ENCODE results near the gene PTPRN2.

The PTPRN2 gene

DNA sequence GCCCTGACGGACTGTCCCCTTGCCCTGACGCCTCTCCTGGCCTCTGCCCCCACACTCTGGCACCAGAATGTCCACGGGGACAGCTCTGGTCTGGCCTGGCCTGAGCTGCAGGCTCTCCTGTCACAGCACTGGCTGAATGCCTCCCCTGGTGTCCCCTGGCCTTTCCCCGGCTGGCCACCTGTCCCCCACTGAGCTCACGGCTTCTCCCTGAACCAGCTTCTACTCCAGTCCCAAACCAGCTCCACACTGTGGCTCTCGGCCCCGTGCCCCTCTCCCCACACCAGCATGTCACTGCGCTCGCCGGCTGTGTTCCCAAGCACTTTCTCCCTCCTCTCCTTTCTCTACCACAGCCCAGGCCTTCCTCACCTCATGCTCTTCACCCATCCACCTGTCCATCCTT, 864.4 kb downstream of the PTPRN2 start:
- no peak for DNase-seq

DNA sequence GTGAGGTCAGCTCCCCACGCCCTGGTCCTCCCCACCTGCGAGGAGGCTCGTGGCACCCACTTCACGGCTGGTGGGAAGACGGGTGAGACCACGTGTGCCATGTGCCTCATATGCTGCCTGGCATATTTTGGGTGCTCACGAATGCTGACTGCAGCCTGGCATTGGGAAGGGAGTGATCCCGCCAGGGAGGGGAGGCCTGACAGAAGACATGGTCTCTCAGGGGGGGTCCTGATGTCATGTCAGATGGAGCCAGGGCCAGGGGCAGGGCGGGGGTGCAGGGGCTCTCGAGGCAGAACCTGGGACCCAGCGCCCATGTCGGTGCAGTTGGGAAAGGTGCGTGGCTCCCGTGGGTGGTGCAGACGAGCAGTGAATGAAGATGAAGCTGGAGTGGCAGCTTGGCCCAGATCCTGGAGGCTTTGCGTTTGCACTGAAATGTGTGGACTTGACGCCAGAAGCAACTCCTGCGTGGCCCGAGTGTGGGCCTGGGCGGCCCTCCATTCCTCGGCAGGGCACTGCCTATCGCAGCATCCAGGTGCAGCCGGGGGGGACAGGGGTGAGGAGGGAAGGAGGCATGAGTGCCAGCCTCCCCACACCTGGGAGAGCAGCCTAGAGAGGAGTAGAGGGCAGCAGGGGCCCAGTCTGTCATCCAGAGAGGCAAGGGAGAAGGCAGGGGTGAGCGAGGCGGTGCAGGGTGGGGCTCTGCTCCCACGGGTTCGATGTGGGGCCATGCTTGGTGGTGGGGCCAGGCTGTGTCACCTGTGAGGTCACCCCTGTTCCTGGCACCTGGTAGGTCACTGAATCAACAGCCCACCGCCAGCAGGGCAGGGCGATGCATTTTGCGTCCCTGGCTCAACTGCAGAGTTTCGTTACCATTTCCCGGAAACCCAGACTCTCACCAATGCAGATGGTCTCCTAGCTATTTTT, 865.2 kb downstream of the PTPRN2 start:
- DNase-seq, result no peak

DNA sequence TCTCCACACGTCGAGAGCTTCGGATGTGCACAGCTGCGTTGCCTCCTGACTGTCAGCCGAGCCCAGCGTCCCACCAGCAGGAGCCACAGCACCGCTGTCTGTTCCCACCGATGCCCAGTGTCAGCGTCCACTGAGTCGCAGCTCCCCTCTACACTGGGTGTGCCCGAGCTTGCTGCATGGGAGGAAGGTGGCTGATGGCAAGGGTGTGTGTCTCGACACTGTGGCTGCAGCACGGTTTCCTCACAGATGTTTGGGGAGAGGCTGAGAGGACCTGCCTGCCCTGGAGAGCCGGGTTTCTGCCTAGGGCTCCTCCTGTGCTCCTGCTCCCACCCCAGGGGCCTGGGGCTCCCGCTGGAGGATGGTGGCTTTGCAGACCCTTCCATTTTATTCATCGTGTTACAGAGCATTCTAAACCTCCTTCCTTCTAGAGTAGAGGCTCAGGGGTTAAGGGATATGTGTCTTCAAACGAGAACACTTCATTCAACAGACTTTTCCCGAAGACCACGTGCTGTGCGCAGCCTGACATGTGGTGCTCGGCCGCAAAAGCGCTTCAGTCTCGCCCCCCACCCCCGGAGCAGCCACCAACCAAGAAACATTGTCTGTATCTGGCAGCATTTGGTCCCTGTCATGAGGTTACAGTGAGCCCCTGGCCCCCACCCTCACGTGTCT, 866.0 kb downstream of the PTPRN2 start:
- DNase-seq, result no peak

DNA sequence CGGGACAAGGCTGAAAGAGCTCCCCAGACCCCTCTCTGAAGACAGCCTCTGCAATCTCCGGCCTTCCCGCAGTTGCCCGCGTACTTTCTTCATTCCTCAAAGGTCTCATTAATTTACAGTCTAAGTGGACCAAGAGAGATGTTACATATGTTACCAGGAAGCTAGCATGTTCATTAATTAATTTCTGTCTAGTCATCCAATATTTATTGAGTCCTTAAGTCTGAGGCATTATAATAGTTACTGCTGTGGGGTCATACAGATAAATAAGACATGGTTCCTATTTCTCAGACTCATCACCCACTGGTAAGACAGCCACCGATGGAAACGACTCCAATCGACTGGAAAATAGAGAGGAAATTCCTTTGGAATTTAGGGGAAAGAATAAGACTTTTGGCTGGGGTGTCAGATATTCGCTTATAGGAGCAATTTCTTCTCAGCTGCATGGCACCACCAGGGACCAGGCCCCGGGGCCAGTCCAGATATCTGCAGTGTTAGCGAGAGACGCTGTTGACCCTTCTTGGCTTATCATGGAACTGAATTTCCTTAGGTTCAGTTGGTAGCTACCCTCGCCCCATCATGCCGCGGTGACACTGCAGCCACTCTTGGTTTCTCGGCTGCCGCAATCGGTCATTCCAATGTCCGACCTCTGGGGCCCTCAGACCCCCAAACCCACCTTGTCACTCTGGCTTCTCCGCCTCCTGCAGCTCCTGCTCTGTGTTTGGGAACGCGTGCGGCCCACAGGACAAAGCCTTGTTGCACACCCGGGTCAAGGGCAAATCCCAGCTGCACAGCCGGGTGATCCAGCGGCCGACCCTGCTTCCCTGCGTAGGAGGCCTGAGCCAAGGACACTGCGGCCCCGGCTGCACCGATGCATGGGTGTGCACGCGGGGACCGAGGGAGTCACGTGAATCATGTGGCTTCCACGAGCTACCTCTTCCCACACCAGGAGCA, 867.6 kb downstream of the PTPRN2 start:
- DNase-seq, result no peak

GRCh38 chr7:157719008-157719682, 868.5 kb downstream of the PTPRN2 start:
- DNase-seq, result no peak

GRCh38 chr7:157718303-157719007, 869.2 kb downstream of the PTPRN2 start:
- DNase-seq, result no peak

DNA sequence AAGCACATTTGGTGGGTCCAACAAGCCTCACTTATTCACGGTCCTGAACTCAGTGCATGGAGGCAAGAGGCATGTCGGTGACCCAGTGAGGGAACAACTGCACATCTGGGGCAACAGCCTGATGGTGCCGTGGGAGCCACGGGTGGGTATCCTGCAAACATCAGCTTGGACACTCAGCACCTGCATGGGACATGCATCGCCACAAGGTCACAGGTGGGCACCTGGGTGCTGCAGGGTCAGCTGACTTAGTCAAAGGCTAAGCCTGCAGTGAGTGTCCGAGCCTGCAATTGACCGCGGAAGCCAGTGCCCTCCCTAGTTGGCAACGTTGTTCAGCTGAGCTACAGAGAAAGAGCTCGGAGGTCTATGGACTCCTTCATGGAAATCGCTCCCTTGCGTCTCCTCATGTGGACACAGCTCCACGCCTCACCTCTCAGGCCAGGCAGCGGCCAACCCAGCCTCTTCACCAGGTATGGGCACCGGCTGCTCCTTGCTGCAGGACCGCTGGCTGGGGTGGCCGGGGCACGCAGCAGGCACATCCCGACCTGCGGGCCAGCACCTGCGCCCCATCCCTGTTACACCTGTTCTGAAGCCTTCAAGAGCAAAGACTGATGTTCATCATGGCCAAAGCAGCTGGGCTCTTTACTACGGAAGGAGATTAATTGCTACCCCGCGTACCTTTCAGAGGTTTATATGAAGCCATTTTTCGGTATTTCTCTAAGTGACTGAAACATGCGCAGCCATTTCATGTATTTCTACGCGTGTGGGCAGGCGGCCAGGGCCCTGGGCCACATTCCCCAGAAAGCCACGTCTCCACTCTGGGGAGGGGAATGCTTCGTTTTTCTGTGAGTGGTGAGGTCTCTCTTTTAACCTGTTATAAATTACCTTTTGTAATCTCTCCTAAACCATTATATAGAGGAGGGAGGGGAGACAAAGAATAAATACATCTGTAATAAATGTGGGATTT, 870.1 kb downstream of the PTPRN2 start:
- DNase-seq, result no peak

DNA sequence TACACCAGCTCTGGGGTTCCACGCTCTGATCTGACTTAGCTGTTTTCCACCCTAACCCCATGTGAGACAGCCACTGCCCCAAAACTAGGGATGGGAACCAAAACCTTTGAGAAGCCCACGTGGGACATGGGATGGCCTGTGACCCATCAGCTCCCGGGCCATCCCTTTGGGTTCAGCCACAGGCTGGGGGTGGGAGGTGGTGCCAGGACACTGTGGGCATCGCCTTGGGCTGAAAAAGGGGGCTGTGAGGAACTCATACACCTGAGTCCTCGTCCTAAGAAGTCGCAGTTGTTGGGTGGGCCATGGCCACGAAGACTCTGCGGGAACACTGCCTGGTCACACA, 871.7 kb downstream of the PTPRN2 start:
- no peak for DNase-seq

DNA sequence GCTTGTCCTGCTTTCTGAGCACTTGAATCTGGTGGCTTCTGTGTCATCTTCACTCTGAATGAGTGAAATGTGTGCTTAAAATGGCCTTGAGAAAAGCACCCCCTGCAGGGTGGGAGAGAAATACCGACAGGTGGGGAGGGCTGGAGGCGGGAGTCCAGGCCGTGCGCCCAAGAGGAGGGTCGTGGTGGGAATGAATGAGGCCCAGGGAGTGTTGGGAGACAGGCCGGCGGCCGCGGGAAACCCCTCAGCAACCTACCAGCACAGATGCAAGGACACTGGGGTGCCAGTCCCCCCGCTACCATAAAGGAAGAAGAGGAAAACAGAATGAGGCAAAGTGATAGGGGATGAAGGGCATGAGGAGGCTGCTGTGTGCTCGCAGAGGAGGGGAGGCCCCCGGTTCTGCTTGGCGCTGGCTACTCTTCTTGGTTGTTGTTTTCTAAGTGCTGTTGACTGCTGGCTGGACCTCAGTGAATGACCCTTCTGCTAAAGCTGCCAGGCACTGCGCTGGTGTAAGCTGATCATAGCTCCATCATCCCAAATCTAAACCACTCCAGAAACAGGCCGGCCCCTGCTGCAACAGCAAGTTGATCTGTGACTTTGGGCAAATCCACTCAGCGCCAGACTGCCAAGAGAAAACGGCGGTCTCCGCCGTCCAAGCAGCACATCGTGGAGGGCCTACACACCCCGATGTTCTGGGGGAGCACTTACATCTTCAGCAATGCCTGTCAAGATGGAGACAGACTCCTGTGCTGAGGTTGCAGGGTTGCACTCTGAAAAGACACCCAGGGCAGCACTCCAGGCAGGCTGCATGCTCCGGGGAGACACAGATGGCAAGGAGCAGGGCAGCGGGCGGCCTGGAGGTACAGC, 872.3 kb downstream of the PTPRN2 start:
- DNase-seq, result no peak

- DNase-seq, result no peak
Measured at GRCh38 chr7:157714166-157715070, 873.2 kb downstream of the PTPRN2 start.

GRCh38 chr7:157713591-157713990, 874.0 kb downstream of the PTPRN2 start:
- no peak for DNase-seq

DNA sequence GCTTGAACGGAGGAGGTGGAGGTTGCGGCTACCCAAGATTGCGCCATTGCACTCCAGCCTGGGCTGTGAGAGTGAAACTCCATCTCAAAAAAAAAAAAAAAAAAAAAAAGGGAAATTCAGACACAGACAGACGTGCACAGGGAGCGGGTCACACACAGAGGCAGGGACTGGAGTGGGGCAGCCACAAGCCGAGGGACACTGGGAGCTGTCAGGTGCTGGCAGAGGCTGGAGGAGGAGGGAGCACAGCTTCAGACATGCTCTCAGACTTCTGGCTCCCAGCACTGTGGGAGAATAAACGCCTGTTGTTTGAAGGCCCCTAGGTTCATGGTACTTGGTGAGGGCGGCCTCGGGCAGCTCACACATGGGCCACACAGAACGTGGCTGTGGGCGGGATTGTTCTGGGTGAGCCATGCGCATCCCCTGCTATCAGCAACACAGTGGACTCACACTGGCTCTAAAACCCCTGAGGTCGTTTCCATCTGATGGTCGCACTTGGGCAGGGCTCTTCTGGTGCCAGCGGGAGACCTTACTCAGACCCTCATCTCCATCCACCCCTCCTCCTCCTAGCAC, 874.9 kb downstream of the PTPRN2 start:
- no peak for DNase-seq

DNA sequence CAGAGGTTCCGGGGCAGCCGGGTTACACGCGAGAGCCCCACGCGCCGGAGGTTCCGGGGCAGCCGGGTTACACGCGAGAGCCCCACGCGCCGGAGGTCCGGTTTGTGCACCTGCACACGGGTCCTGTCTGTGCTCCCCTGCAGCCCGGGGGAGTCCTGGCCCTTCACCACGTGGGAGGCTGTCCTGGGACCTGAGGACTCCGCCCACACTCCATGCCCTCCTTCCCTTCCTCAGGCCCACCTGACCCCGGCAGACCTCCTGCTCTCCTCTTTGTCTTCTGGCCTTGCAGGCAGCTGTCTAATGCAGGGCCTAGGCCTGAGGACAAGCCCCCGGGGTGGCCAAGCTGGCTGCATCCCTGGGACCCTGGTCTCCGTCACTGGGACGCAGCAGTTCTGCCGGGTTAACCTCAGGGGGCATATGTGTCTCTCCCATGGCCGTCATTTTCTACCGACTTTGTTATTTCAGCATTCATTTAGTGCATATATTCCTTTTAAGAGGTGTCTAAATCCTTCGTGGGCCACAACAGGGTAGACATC, 876.2 kb downstream of the PTPRN2 start:
- DNase-seq, result no peak

GRCh38 chr7:157710396-157710795, 877.2 kb downstream of the PTPRN2 start:
- DNase-seq, result no peak

GRCh38 chr7:157709531-157710251, 877.9 kb downstream of the PTPRN2 start:
- DNase-seq, result no peak

DNA sequence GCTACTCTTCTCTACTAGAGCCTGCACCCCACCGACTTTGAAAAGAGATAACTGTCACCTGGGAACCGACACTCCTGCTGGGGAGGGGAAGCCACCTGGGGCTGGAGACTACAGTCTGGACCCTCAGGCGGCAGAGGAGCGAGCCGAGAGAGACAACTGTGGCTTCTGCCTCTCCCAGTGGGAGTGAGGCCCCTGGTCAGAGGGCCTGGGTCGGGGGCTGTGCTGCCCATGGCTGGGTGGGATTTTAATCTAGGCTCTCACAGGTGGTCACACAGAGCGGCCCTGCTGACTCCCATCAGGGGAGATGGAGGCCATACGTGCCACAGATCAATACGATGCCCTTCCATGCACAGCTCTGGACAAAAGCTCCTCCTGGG, 878.7 kb downstream of the PTPRN2 start:
- DNase-seq, result no peak
